SIG-M5 (cell line): ENCODE results near the gene PC.
"Not testable (repeated sequence)": the region's sequence is repeated elsewhere in the genome, so short reads cannot be mapped to it uniquely, and the experiment has no call there.

Source experiments
- DNase-seq: peaks from one replicate; lab custom pipeline; 2025; lab: John Stamatoyannopoulos, UW

Gene PC

GRCh38 chr11:66843776-66844495 lies 114.2 kb downstream of the PC start:
- no peak for DNase-seq

- DNase-seq = no peak
Measured at GRCh38 chr11:66842896-66843775, 115.0 kb downstream of the PC start, which contains the start of gene RCE1. RCE1 (plus strand) TSS chr11:66843441; CDS start chr11:66843456, 15 bp downstream.

- no peak for DNase-seq
Measured at GRCh38 chr11:66842501-66842895, 115.7 kb downstream of the PC start.

GRCh38 chr11:66841861-66842260 lies 116.3 kb downstream of the PC start:
- DNase-seq = no peak

- no peak for DNase-seq
Measured at GRCh38 chr11:66840317-66841091, 117.7 kb downstream of the PC start.

- DNase-seq = no peak
Measured at GRCh38 chr11:66835768-66836405, 122.3 kb downstream of the PC start.

- DNase-seq = no peak
Measured at GRCh38 chr11:66834943-66835342, 123.2 kb downstream of the PC start.

GRCh38 chr11:66834539-66834845 lies 123.7 kb downstream of the PC start:
- DNase-seq = no peak

- not testable (repeated sequence) for DNase-seq
Measured at GRCh38 chr11:66824573-66824972, 133.6 kb downstream of the PC start.

GRCh38 chr11:66823700-66824099 lies 134.5 kb downstream of the PC start:
- no peak for DNase-seq

- no peak for DNase-seq
Measured at GRCh38 chr11:66820901-66821300, 137.3 kb downstream of the PC start.

GRCh38 chr11:66820381-66820780 lies 137.8 kb downstream of the PC start:
- DNase-seq = no peak

GRCh38 chr11:66818231-66818955 lies 139.8 kb downstream of the PC start:
- no peak for DNase-seq

- DNase-seq = no peak
Measured at GRCh38 chr11:66815646-66816045, 142.5 kb downstream of the PC start.

- DNase-seq = no peak
Measured at GRCh38 chr11:66814678-66815077, 143.5 kb downstream of the PC start.

- DNase-seq = no peak
Measured at GRCh38 chr11:66810576-66811185, 147.5 kb downstream of the PC start.

GRCh38 chr11:66809592-66809991 lies 148.6 kb downstream of the PC start:
- no peak for DNase-seq

GRCh38 chr11:66800720-66801428 lies 157.3 kb downstream of the PC start:
- no peak for DNase-seq

GRCh38 chr11:66799815-66800214 lies 158.4 kb downstream of the PC start:
- not testable (repeated sequence) for DNase-seq
